Measurements from ENCODE around the gene KSR2.

DNA sequence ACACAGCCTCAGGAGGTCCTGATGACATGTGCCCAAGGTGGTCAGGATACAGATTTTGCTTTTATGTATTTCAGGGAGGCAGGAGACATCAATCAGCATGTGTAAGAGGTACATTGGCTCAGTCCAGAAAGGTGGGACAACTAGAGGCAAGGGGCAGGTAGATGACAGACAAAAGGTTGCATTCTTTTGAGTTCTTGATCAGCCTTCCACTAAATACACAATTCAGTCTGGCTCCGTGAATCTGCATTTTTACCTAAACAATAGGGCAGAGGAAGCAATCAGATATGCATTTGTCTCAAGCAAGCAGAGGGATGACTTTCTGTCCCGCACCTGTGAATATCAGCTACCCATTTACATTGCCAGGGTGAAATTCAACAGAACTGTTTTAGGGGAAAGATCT, 178.6 kb downstream of the KSR2 start:
- TF ChIP-seq, protein P1, sequence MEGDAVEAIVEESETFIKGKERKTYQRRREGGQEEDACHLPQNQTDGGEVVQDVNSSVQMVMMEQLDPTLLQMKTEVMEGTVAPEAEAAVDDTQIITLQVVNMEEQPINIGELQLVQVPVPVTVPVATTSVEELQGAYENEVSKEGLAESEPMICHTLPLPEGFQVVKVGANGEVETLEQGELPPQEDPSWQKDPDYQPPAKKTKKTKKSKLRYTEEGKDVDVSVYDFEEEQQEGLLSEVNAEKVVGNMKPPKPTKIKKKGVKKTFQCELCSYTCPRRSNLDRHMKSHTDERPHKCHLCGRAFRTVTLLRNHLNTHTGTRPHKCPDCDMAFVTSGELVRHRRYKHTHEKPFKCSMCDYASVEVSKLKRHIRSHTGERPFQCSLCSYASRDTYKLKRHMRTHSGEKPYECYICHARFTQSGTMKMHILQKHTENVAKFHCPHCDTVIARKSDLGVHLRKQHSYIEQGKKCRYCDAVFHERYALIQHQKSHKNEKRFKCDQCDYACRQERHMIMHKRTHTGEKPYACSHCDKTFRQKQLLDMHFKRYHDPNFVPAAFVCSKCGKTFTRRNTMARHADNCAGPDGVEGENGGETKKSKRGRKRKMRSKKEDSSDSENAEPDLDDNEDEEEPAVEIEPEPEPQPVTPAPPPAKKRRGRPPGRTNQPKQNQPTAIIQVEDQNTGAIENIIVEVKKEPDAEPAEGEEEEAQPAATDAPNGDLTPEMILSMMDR (IDR thresholded peaks at IDR 0.05) = no peak
- TF ChIP-seq POLR2A (IDR thresholded peaks at IDR 0.05) = no peak
